ENCODE data around the gene ZAR1. TPM values are rescaled to one million over a fixed set of nuclear protein-coding genes. Genes with fewer than 3 reads are reported as not detected.

Gene ZAR1
- total RNA-seq, 6 experiments from 2014 or later: not detected

- H3K36me3 Mint-ChIP-seq (ENCODE audit: low read depth): peaks cover 21% of the 10 kb centered on the region
- H3K27ac Mint-ChIP-seq: no peak overlapping the region; the same call in 1 of the 2 replicates
- H3K27me3 Mint-ChIP-seq (ENCODE audit: insufficient read depth): no peaks in the 10 kb centered on the region; the same call in 1 of the 2 replicates
- peak; percentile 25 for DNase-seq
- no peaks in the 10 kb centered on the region for H3K9me3 Mint-ChIP-seq
- TF ChIP-seq CTCF (IDR thresholded peaks at IDR 0.05): no peak
- peaks cover 17% of the 10 kb centered on the region for H3K4me1 Mint-ChIP-seq (ENCODE audit: low read depth)
- H3K4me3 Mint-ChIP-seq: no peak overlapping the region
These were observed 28.1 kb downstream of the ZAR1 start for GRCh38 chr4:48518143-48518542.

- H3K36me3 Mint-ChIP-seq (ENCODE audit: low read depth): peaks cover 16% of the 10 kb centered on the region
- H3K4me3 Mint-ChIP-seq: no peak overlapping the region
- TF ChIP-seq CTCF (IDR thresholded peaks at IDR 0.05): no peak
- H3K4me1 Mint-ChIP-seq (ENCODE audit: low read depth): no peaks in the 10 kb centered on the region
- no peak overlapping the region for H3K27ac Mint-ChIP-seq
- no peaks in the 10 kb centered on the region; the same call in 1 of the 2 replicates for H3K27me3 Mint-ChIP-seq (ENCODE audit: insufficient read depth)
- DNase-seq: no peak
- H3K9me3 Mint-ChIP-seq: no peaks in the 10 kb centered on the region
These were observed 36.4 kb downstream of the ZAR1 start for GRCh38 chr4:48526406-48526805.

- Mint-ChIP-seq H3K9me3 (no peaks in the 10 kb centered on the region), H3K4me3 (no peak overlapping the region), H3K4me1 (ENCODE audit: low read depth) (no peaks in the 10 kb centered on the region), H3K27ac (no peak overlapping the region), H3K36me3 (ENCODE audit: low read depth) (peaks cover 16% of the 10 kb centered on the region), H3K27me3 (ENCODE audit: insufficient read depth) (peaks cover 3% of the 10 kb centered on the region)
- no peak for DNase-seq
- TF ChIP-seq CTCF (IDR thresholded peaks at IDR 0.05): no peak
These were observed 48.3 kb downstream of the ZAR1 start for GRCh38 chr4:48538358-48538757.

GRCh38 chr4:48539597-48539996, 49.5 kb downstream of the ZAR1 start:
- Mint-ChIP-seq H3K27ac (no peak overlapping the region), H3K9me3 (no peaks in the 10 kb centered on the region), H3K4me1 (ENCODE audit: low read depth) (peaks cover 9% of the 10 kb centered on the region), H3K27me3 (ENCODE audit: insufficient read depth) (peaks cover 3% of the 10 kb centered on the region), H3K4me3 (no peak overlapping the region), H3K36me3 (ENCODE audit: low read depth) (peaks cover 12% of the 10 kb centered on the region)
- TF ChIP-seq CTCF (IDR thresholded peaks at IDR 0.05): no peak
- DNase-seq: no peak

GRCh38 chr4:48542888-48543287, 52.8 kb downstream of the ZAR1 start:
- no peaks in the 10 kb centered on the region for H3K9me3 Mint-ChIP-seq
- peak overlapping the region; percentile 15; the same call in 1 of the 2 replicates for H3K27ac Mint-ChIP-seq
- H3K4me1 Mint-ChIP-seq (ENCODE audit: low read depth): peaks cover 9% of the 10 kb centered on the region
- H3K4me3 Mint-ChIP-seq: no peak overlapping the region
- TF ChIP-seq CTCF (IDR thresholded peaks at IDR 0.05): no peak
- H3K27me3 Mint-ChIP-seq (ENCODE audit: insufficient read depth): peaks cover 3% of the 10 kb centered on the region
- peaks cover 12% of the 10 kb centered on the region for H3K36me3 Mint-ChIP-seq (ENCODE audit: low read depth)
- DNase-seq: no peak

- TF ChIP-seq CTCF (IDR thresholded peaks at IDR 0.05): no peak
- Mint-ChIP-seq H3K4me1 (ENCODE audit: low read depth) (peaks cover 9% of the 10 kb centered on the region), H3K36me3 (ENCODE audit: low read depth) (peaks cover 12% of the 10 kb centered on the region), H3K4me3 (no peak overlapping the region), H3K9me3 (no peaks in the 10 kb centered on the region), H3K27me3 (ENCODE audit: insufficient read depth) (peaks cover 3% of the 10 kb centered on the region), H3K27ac (peak overlapping the region; percentile 27; the same call in 1 of the 2 replicates)
- no peak for DNase-seq
These were observed 53.7 kb downstream of the ZAR1 start for GRCh38 chr4:48543796-48544195.
